GM21526 (cell line): Measurements from ENCODE around the gene NPEPPS.
"Not testable (repeated sequence)": the region's sequence is repeated elsewhere in the genome, so short reads cannot be mapped to it uniquely, and the experiment has no call there.

Experiments
- ATAC-seq: cut with Tn5 transposase; IDR thresholded peaks from one replicate; pipeline ENCODE4 v1.9.1; 2021; ENCODE audit warnings: moderate library complexity; ENCODE audit not compliant: unreplicated experiment, low FRiP score

The NPEPPS gene, protein sequence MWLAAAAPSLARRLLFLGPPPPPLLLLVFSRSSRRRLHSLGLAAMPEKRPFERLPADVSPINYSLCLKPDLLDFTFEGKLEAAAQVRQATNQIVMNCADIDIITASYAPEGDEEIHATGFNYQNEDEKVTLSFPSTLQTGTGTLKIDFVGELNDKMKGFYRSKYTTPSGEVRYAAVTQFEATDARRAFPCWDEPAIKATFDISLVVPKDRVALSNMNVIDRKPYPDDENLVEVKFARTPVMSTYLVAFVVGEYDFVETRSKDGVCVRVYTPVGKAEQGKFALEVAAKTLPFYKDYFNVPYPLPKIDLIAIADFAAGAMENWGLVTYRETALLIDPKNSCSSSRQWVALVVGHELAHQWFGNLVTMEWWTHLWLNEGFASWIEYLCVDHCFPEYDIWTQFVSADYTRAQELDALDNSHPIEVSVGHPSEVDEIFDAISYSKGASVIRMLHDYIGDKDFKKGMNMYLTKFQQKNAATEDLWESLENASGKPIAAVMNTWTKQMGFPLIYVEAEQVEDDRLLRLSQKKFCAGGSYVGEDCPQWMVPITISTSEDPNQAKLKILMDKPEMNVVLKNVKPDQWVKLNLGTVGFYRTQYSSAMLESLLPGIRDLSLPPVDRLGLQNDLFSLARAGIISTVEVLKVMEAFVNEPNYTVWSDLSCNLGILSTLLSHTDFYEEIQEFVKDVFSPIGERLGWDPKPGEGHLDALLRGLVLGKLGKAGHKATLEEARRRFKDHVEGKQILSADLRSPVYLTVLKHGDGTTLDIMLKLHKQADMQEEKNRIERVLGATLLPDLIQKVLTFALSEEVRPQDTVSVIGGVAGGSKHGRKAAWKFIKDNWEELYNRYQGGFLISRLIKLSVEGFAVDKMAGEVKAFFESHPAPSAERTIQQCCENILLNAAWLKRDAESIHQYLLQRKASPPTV

DNA sequence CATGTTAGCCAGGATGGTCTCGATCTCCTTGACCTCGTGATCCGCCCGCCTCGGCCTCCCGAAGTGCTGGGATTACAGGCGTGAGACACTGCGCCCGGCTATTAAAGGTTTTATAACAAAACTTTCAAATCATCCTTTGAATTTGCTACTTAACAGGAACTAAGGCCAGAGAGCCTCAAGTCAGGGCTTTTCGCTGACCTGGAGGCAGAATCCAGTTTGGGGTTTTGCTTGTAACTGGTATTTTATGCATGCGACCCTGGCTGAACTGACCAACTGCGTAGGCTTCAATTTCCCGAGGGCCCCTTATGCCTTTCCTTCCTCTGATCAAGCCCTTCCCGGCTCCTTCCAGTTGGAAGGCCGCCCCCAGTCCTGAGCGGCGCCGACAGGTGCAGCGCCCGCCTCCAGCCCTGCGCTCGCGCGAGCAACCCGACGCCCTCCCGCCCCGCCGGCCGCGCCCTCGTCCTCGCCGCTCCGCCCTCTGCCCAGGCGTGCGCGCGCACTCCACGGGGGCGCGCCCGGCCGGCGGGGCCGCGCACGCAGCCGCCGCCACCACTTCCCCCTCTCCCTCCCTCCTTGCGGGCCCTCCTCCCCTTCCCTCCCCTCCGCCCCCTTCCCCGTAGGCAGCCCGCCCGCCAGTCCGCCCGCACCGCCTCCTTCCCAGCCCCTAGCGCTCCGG is at the start of gene NPEPPS:
Gene NPEPPS, plus strand, starts transcription at position 552 of the 676 bp plus-strand sequence. CDS start 193 bp downstream, outside the sequence.
- peak; percentile 56 for ATAC-seq

DNA sequence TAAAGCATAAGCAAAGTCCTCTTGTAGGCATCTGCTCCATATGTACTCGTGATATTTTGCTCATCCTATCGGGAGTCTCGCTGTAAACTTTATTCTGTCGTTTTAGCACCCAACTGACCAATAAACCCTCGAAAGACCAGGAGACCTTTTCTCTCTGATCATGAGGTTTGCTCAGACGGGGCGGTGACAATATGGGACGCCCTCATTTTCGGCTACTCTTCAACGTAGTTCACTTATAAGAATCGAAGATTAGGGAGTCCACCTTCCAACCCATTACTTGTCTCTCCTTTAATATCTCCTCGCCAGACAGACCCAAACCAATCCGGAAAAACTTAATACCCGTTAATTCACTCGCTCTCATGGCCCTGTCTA is 39.1 kb upstream of the NPEPPS start:
- ATAC-seq = peak; percentile 7

DNA sequence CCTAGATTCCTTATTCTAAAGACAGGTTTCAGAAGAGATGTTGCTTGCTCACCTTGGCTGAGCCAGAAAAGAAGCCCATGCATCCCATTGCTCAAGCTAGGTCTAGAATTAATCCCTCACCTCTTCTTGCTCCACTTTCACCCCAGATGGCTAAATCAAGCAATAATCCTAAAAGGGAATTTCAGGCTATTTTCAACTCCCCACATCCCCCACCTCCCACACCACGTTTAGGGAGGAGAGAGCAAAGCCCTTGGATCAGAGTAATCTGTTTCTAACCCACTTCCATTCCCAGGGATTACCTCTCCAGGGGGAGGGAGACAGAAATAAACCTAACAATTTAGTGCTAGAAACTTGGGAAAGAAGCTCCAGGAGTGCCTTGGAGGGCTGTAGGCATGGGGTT is 31.8 kb upstream of the NPEPPS start:
- not testable (repeated sequence) for ATAC-seq

DNA sequence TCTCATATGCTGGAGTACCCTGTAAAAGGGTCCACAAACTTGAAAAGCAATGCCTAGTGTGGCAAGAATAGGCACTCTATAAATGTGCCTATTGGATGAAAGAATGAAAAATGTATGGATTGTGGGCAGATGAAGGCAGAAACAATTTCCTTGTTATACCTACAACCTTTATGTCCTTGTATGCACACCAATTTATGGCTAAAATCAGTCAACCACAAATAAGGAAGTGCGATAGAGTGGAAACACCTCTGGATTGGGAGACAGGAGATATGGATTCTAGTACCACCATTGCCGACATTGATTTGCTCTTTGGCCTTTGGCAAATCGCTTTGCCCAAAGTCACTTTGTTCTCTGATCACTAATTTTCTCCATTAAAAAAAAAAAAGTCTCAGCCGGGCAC is 31.4 kb upstream of the NPEPPS start:
- ATAC-seq = not testable (repeated sequence)

DNA sequence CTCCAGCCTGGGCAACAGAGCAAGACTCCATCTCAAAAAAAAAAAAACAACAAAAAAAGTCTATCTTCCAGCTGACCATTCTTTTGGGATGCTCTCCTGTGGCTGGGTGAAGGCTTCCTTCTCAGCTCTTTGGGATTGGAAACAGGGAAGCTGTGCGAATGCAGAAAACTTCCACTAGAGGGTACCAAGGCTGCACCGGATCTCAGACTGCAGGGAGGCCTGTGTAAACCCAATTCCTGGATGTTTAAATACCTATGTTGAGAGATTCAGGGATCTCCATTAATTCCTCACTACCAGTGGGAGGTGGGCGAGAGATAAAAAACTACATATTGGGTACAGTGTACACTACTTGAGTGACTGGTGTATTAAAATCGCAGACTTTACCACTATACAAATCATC is 30.3 kb upstream of the NPEPPS start:
- not testable (repeated sequence) for ATAC-seq

DNA sequence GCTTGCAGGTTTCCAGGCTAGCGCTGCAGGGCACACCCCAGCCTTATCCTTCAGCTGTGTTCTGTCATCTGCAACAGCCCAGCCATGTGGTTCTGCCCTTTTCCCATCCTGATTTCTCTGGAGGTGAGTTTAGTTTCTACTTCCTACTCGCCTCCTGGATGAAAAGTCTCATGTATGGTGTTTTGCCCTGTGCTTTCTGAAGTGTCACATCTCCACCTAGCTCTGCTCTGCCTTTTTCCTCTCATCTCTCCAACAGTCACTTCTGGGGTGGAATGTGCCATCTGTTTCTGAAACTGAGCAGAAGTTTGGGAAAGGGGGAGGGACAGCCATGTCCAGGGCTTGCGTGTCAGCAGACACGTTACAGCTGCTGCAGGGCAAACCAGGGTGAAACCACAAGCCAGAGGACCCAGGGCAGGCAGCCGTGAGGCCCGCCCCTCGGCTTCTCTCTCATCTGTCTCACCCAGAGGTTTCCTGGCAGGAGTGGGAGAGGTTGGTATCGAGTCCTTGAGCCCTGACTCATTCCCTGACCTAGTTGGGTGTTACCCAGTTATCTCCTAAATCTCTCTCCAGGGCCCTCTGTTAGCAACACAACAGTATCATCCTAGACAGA is 28.7 kb upstream of the NPEPPS start:
- not testable (repeated sequence) for ATAC-seq

DNA sequence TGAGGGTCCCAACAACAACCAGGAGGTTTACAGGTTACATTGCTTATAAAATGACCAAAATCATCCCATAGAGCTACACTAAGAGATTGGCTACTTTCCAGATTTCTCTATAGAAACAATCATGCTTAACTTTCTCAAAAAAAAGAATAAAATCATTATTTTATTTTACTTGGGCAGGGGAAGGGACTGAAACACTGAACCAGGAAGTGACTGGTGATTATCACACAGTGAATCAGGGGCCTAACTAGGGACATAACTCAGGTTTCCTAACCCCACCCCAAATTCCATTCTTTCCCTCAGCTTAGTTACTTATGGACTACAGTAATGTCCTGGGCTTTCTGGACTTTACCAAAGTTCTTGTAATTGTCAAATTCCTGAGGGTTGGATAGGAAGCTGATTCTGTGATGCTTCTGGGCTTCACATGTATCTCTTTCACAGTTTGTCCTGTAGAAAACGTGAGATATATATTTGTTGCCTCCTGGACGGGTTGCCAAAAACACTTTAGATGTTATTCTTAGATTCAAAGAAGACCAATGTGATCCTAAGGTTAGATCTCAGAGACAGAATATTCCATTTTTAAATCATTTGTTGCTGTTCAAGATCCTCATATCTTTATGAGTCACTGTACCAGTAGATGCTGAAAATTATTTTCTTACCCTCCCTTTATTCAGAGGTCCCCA is 28.0 kb upstream of the NPEPPS start:
- ATAC-seq = not testable (repeated sequence)

DNA sequence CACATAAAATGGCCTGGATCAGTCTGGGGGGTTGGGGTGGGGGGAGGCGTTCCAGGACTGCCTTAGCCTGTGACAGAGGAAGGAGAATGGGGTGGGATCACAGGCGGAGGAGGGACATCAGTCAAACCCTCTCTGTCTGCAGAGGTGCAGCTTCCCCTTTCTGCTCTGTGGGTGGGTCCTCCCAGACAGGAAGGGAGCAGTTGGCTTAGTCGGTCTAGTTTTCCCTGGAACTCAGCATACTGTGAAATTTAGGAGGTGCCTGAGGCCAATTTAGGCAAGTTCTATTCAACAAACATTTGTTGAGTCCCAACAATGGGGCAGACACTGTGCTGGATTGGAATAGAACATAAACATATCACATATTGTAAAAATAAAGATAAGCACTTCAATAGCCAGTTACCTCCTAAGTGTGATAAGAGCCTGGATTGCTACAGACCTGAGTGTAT is 19.2 kb upstream of the NPEPPS start:
- not testable (repeated sequence) for ATAC-seq

DNA sequence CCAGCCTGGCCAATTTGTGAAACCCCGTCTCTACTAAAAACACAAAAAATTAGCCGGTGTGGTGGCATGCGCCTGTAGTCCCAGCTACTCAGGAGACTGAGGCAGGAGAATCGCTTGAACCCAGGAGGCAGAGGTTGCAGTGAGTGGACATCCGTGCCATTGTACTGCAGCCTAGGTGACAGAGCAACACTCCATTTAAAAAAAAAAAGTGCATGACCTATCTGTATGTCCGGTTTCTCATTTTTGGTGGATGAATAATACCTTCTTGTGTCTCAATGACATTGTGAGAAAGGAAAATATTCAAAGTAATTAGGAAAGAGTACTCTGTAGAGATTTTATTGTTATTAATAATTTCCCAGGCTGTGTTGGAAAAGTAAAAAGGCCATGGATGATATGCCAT is 17.6 kb upstream of the NPEPPS start:
- not testable (repeated sequence) for ATAC-seq

DNA sequence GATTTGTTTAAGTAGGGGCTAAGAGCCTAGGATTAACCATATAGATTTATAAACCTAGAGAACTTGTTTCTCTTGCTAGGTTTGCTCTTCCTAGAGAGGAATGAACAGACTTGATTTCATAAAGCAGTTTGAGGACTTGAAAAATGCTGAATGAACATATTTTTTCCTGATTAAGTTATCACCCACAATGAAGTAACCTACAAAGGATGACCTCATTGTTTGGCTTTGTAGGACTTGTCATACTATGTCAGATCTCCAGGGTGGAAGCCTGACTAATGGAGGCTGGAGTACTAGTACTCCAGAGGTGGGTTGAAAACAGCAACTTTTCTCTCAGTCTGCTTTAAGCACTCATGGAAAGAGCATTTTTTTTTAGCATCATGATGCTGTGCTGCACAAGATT is 12.0 kb upstream of the NPEPPS start:
- not testable (repeated sequence) for ATAC-seq

DNA sequence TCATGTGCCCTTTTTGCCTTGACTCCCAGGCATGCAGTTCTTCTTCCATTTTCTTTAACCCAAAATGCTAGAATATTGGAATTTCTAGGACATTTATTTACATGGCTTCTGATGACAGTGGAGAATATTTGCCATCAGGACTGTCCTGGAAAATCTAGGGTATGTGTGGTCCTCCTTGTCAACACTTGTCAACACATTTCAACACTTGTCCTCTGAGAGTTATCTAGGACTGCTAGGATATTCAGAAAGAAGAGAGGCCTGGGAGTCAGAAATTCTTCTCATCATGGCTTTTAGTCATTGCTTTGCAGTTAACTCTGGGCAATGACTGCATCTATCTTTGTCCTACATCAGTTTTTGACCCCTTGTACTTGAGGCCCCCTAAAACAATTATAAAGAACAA is 11.5 kb upstream of the NPEPPS start:
- not testable (repeated sequence) for ATAC-seq

DNA sequence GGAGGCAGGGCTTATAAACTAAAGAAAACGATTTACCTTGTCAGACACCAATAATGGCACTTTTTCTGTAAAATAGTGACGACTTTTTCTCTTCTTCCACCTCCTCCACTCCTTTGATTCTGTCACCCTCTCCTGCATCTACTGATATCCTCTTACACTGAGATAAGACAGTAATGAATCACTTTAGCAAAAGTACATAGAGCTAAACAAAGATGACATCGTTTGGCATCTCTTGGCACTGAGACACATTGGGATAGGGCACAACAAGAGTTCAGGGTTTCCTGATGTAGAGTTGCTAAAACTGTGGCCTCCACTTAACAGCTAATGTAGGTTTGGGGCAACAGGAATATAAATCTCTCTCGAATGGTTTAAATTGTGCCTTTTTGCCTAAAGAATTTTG is 10.6 kb upstream of the NPEPPS start:
- not testable (repeated sequence) for ATAC-seq

DNA sequence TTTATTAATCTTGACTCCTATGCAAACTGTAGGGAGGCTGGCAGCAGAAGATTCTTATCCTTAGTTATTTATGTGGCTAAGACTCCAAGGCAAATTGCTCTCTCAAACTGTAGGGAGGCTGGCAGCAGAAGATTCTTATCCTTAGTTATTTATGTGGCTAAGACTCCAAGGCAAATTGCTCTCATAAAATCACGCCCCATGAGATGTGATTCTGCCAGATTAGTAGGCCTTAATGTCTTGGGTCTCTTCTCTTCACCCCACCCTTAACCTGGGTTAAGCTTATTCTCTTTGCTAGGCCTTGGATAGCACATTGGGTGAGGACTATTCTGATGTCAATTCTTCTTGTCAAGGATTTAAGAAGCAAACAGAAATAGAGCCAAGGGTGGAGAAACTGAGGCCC is 9.5 kb upstream of the NPEPPS start:
- ATAC-seq = not testable (repeated sequence)

DNA sequence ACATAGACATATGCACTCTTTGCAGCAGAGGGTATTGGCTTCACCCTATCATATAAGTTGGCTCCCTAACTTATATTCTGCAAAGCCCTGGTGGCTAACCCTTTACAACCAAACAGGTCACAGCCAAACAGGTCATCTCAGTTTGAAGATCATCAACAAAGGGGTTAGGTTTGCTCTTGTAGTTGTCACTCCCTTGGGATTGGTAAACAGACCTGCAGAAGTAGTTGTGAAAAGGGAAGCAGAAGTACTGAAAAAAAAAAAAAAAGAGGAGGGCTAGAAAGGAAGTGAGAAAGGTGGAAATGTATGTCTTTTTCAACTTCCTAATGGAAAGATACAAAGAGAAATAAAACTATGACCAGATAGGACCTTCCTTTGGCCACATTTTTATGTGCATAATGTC is 8.6 kb upstream of the NPEPPS start:
- ATAC-seq = not testable (repeated sequence)

DNA sequence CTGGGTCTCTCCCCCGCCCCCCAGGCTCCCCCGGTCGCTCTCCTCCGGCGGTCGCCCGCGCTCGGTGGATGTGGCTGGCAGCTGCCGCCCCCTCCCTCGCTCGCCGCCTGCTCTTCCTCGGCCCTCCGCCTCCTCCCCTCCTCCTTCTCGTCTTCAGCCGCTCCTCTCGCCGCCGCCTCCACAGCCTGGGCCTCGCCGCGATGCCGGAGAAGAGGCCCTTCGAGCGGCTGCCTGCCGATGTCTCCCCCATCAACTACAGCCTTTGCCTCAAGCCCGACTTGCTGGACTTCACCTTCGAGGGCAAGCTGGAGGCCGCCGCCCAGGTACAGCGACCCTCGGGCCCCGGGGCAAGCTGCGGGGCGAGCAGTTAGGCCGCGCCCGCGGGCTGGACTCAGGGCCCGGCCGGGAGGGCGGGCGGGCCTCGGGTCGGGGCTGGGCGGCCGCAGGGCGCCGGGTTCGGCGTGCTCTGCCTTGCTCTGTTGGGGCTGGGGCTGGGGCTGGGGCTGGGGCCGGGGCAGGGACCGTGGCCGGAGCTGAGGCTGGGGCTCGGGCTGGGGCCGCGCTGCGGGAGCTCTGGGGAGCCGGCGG is 419 bp downstream of the NPEPPS start:
- peak; percentile 21 for ATAC-seq

DNA sequence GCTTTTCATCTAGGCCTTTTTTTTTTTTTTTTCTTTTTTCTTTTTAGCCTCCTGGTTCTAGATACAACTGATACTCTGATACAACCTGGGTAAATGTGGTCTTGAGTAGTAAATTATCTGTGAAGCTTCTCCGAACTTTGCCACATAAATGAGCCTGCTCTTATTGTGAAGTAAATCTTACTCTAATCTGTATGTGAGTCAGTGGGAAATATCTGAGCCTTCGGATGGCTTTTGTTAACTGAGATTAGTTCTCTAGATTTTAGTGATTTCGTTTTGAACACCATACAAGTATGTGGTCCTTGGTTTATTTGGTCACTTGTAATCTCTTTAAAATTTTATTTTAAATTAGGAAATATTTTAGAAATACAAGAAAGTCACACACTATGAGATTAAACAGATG is 8.2 kb downstream of the NPEPPS start:
- not testable (repeated sequence) for ATAC-seq

DNA sequence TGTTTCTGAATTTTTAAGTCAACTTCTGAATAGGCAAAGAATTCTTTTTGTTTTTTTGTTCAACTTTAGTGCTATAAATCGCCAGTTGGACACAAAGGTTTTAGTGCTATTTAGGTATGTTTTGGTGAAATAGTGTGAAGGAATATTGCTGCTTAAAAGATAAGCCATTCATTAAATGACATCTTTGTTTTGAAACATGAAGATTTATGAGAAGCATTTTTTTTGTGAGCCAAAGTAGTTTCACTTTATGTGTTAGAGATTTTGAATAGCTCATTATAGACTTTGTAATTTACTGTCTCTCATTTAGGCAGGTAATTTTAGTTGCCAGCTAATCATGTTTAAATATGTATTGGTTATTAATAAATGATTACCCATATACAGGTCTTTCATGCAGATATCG is 10.8 kb downstream of the NPEPPS start:
- ATAC-seq = not testable (repeated sequence)

DNA sequence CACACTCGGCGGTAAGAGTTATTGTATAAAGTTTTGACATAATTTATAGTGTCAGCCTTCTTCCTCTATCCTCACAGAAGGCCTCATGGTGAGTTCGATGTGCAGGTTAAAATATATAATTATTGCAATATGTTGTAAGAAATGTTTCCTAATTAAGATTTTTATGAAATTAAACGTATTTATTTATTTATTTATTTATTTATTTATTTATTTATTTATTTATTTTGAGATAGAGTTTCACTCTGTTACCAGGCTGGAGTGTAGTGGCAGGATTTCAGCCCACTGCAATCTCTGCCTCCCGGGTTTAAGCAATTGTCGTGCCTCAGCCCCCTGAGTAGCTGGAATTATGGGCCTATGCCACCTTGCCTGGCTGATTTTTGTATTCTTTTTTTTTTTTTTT is 13.4 kb downstream of the NPEPPS start:
- not testable (repeated sequence) for ATAC-seq

DNA sequence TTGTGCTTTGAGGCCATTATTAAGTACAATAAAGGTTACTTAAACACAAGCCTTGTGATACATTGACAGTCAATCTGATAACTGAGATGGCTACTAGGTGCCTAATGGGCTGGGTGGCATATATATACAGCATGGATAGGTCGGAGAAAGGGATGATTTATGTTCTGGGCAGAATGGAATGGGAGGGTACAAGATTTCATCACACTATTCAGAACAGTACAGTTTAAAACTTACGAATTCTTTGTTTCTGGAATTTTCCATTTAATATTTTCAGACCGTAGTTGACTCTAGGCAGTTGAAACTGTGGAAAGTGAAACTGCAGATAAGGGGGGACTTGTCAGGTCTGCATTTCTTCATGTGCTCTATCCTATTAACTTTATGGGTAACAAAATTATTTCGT is 23.8 kb downstream of the NPEPPS start:
- not testable (repeated sequence) for ATAC-seq
